HG02943 (cell line): ENCODE results near the gene DIO3.

Experiments used
- ATAC-seq: cut with Tn5 transposase; IDR thresholded peaks from one replicate; pipeline ENCODE4 v1.9.1; 2021; ENCODE audit warnings: mild to moderate bottlenecking, low read depth, moderate library complexity; ENCODE audit not compliant: unreplicated experiment

The DIO3 gene

DNA sequence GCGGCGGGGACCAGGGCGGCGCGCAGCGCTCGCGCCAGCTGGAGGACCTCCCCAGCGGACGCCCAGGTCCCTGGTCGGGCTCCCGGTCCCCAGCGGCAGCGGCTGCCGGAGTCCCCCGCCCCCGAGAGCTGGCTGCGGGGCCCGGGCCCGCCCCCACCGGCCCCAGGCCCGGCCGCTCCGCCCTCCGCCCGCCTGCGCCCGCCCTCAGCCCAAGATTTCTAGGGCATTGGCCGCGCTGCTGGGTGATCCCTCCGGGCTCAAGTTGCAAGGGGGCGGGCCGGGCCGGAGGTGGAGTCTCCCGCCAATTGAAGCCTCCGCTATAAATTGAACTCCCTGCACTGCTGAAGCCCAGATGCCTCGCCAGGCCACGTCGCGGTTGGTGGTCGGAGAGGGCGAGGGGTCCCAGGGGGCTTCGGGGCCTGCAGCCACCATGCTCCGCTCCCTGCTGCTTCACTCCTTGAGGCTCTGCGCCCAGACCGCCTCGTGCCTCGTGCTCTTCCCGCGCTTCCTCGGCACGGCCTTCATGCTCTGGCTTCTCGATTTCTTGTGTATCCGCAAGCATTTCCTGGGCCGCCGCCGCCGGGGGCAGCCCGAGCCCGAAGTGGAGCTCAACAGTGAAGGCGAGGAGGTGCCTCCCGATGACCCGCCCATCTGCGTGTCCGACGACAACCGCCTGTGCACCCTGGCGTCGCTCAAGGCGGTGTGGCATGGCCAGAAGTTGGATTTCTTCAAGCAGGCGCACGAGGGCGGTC lies at the start of gene DIO3:
Gene DIO3 (plus strand): TSS at position 351 of the 752 bp plus-strand sequence.
- ATAC-seq = no peak

- no peak for ATAC-seq
Measured at GRCh38 chr14:101511620-101512375, 49.5 kb upstream of the DIO3 start.

GRCh38 chr14:101512376-101512695 lies 49.0 kb upstream of the DIO3 start:
- no peak for ATAC-seq

DNA sequence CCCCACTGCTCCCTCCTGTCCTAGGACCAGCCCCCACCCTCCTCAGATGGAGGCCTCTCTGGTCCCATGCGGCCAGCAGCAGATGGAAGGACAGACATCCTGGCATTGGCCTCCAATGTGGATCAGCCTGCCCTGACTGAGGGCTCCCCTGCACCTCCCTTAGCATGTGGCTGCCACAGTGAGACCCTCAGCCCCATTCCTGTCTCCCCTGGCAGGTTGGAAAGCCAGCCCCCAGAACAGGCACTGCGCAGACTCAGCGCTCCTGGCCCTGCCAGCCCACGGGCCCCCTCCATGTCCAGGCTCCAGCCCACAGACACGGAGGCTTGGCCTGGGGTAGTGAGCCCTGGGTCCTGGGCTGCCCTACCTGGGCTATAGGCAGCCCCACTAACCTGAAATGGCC lies 47.2 kb upstream of the DIO3 start:
- no peak for ATAC-seq

GRCh38 chr14:101516401-101516800 lies 44.9 kb upstream of the DIO3 start:
- ATAC-seq = no peak

GRCh38 chr14:101518611-101519473 lies 42.5 kb upstream of the DIO3 start:
- no peak for ATAC-seq

- ATAC-seq = no peak
Measured at GRCh38 chr14:101520621-101521472, 40.4 kb upstream of the DIO3 start.

DNA sequence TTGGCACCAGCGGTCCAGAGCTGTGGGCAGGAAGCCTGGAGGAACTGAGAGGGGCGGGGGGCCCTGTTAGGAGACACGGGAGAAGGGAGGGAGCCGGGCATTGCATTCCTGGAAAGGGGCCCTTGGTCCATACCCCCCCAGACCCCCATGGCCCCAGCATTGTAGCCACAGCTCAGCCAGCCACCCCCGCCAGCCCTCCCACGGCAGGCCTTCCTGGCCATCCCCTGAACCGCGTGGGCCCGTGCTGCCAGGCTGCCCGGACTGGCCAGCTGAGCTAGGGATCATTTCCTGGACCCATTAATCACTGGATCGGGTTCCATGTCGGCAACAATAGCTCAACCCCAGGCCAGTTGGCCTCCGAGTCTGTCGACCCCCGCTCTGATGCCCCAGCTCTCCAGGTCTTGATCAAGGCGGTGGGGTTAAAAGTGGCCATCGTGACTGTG lies 39.8 kb upstream of the DIO3 start:
- no peak for ATAC-seq

DNA sequence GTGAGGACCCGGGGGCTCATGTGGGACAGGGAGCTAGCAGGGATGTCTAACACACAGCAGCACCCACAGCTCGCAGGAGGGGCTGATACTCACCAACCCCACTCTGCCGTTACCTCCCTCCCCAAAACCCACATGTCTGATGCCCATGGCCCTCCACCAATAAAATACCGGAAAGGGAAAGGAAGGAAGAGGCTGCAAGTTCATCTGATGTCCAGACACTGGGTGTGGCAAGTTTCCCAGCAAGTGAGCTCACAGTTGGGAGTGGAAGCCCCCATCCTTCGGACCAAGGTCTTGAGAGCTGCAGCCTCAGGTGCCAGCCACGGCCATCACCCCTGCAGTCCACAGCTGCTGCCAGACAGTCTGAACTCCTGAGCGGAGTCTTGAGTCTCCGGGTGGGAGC lies 39.3 kb upstream of the DIO3 start:
- ATAC-seq = no peak

GRCh38 chr14:101525640-101526527 lies 35.4 kb upstream of the DIO3 start:
- ATAC-seq = no peak

DNA sequence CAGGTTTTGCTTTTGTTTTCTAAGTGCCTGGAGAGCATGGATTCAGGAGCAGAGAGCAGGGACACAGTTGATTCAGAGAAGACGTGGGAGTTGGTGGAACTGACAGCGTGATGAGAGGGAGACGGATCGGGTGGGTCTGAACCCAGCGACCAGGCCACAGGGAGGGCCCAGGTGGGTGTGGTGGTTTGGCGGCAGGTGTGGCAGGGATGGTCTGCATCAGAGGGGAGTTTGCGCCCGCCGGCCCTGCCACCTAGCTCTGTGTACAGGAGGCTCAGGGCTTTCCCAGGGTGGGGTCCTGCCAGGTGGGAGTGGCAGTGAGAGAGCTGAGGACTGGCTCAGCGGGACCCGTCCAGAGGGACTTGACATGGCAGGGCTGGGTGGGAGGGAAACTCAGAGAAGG lies 33.3 kb upstream of the DIO3 start:
- ATAC-seq = no peak

GRCh38 chr14:101529079-101529478 lies 32.2 kb upstream of the DIO3 start:
- no peak for ATAC-seq

DNA sequence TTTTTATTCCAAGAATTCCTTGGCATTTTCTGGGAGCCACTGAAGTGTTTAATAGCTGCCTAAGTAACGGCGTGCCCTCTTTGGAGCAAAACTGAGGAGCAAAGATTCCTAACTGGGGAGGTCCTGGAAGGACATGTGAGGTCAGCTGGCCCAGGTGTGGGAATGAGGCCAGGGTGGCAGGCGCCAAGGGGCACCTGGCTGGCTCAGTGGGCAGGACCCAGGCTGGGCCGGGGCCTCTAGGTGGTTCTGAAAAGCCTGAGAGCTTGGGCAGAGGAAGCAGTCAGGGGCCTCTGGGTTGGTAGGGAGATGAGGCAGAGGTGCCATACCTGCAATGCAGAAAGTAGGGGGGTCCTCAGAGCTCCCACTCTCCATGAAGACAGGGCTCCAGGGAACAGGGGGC lies 27.1 kb upstream of the DIO3 start:
- no peak for ATAC-seq

- no peak for ATAC-seq
Measured at GRCh38 chr14:101535232-101535631, 26.1 kb upstream of the DIO3 start.

GRCh38 chr14:101535701-101536207 lies 25.5 kb upstream of the DIO3 start:
- no peak for ATAC-seq

- no peak for ATAC-seq
Measured at GRCh38 chr14:101537286-101537685, 24.0 kb upstream of the DIO3 start.

- no peak for ATAC-seq
Measured at GRCh38 chr14:101538878-101539277, 22.4 kb upstream of the DIO3 start.

DNA sequence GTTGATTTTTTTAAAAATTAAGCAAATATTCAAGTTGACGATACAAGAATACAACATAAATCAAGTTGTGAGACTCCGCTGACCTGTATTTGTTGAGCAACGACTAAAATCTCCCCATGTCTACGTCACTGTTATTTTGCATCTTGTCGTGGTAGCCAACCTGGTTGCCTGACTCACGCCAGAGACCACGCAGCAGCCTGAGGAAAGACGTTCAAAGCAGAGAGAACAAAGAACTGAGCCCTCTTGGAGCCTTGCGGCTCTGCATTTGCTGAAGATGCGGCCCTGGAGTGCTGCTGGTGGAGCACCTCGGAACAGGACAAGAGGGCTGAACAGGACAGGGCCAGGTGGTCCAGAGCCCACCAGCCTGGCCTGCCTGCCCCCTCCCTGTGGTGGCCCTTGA lies 21.4 kb upstream of the DIO3 start:
- ATAC-seq = no peak
